HepG2 (cell line): ENCODE measurements around the gene DENND11. TPM values are rescaled to one million over a fixed set of nuclear protein-coding genes. Genes with fewer than 3 reads are reported as not detected.
A peak's percentile ranks its signal among the peaks of the same experiment; 100 is the strongest.

Experiments
- ATAC-seq: fragments of 200-7000 bp; cut with Tn5 transposase; 3 replicates; pipeline ENCODE4 v1.9.1; 2020; ENCODE audit warnings: mild to moderate bottlenecking, moderate library complexity
- BruUV-seq: library from RNA; stranded (reverse); fragments of 400-500 nt; replicated peaks from 2 replicates; lab custom pipeline; 2021; lab: Mats Ljungman, UMichigan
- CTCF ChIA-PET: fragments of 300-600 bp; formaldehyde crosslinking; extraction: SDS; loops from one replicate; lab custom pipeline; 2021; ENCODE audit warnings: low total read pairs, inconsistent platforms, low intra/inter-chr PET ratio; lab: Yijun Ruan, JAX
- POLR2A ChIA-PET: fragments of 350-600 bp; sonication (Branson Sonifier 250); formaldehyde crosslinking; loops from one replicate; lab custom pipeline; 2020; ENCODE audit warnings: antibody characterized with exemption, inconsistent platforms; lab: Yijun Ruan, JAX
- DNase-seq: peaks from one replicate; pipeline ENCODE4 v3.0.0-alpha.2; 2015; ENCODE audit warnings: low spot score
- FAIRE-seq: peaks from 3 replicates; lab custom pipeline; 2011; peaks lifted over from hg19 to GRCh38; lab: Jason Lieb, UNC
- H2AFZ ChIP-seq: one replicate; pipeline ENCODE4 v1.6.1; 2011; ENCODE audit warnings: low read length, inconsistent platforms
- H3K27ac ChIP-seq: fragments of 300-600 bp; 3 replicates; pipeline ENCODE4 v1.8.0; 2011; ENCODE audit warnings: mixed run types, mild to moderate bottlenecking, mixed read lengths, low read length, inconsistent platforms; ENCODE audit not compliant: insufficient read depth; ENCODE audit errors: extremely low read length
- H3K27me3 ChIP-seq, 2 experiments: fragments of 200-600 bp in 1 of 2; 2 replicates in 1 of 2; 3 replicates in 1 of 2; pipeline versions ENCODE4 v1.6.0 to v1.8.0; 2011; ENCODE audit warnings: low read length in 2 of 2, mild to moderate bottlenecking in 2 of 2, moderate library complexity in 2 of 2, inconsistent platforms in 1 of 2; ENCODE audit not compliant: insufficient read depth in 2 of 2, control insufficient read depth in 1 of 2
- H3K36me3 ChIP-seq, 2 experiments: fragments of 200-600 bp in 1 of 2; replicated peaks in 1 of 2; 2 replicates in 1 of 2; 3 replicates in 1 of 2; pipeline versions ENCODE4 v1.5.1 to v1.8.0; 2011; ENCODE audit warnings: low read length in 2 of 2, inconsistent platforms in 1 of 2; ENCODE audit not compliant: insufficient read depth in 2 of 2, control insufficient read depth in 1 of 2
- H3K4me1 ChIP-seq: 2 replicates; pipeline ENCODE4 v1.5.1; 2012; ENCODE audit warnings: low read length, inconsistent platforms; ENCODE audit not compliant: insufficient read depth
- H3K4me2 ChIP-seq: 2 replicates; pipeline ENCODE4 v1.6.0; 2011; ENCODE audit warnings: low read depth, low read length, inconsistent platforms
- H3K4me3 ChIP-seq, 3 experiments: fragments of 200-600 bp in 1 of 3; sonication (generic), shearing (Covaris generic) in 1 of 3; replicated peaks in 1 of 3; 2 replicates each; pipeline ENCODE4 v1.5.1; 2011 to 2016; ENCODE audit warnings: low read length in 3 of 3, inconsistent platforms in 2 of 3, low read depth in 2 of 3, mild to moderate bottlenecking in 2 of 3, control low read depth in 1 of 3, mixed read lengths in 1 of 3; ENCODE audit not compliant: insufficient read depth in 1 of 3
- H3K79me2 ChIP-seq: one replicate; pipeline ENCODE4 v1.6.1; 2011; ENCODE audit warnings: low read length, inconsistent platforms; ENCODE audit not compliant: insufficient read depth
- H3K9ac ChIP-seq: 2 replicates; pipeline ENCODE4 v1.6.0; 2011; ENCODE audit warnings: mild to moderate bottlenecking, low read depth, low read length, inconsistent platforms; ENCODE audit not compliant: insufficient read depth
- H3K9me3 ChIP-seq: 2 replicates; pipeline ENCODE4 v1.5.1; 2012; ENCODE audit warnings: mild to moderate bottlenecking, low read length
- H4K20me1 ChIP-seq: 2 replicates; pipeline ENCODE4 v1.6.0; 2011; ENCODE audit warnings: inconsistent platforms, mild to moderate bottlenecking, low read length, moderate library complexity; ENCODE audit not compliant: insufficient read depth
- ARNT2 ChIP-seq: sonication (generic); formaldehyde crosslinking; IDR thresholded peaks from 2 replicates; pipeline ENCODE4 v1.8.0; 2022; ENCODE audit warnings: mild to moderate bottlenecking, low read depth, missing genetic modification reagents, moderate library complexity
- GABPB1 ChIP-seq: IDR thresholded peaks from 2 replicates; pipeline ENCODE4 v1.6.1; 2016; ENCODE audit warnings: mild to moderate bottlenecking, missing genetic modification reagents, moderate library complexity, missing compliant biosample characterization
- MAX ChIP-seq: IDR thresholded peaks from 2 replicates; pipeline ENCODE4 v1.6.1; 2012; ENCODE audit warnings: inconsistent platforms
- NFE2L2 ChIP-seq: fragments of 150-350 bp; IDR thresholded peaks from 2 replicates; pipeline ENCODE4 v1.6.1; 2014; ENCODE audit warnings: low read length
- PATZ1 ChIP-seq: sonication (generic); formaldehyde crosslinking; IDR thresholded peaks from 2 replicates; pipeline ENCODE4 v1.4.0; 2020; ENCODE audit warnings: missing genetic modification reagents
- RBFOX2 ChIP-seq: fragments of 200-400 bp; formaldehyde crosslinking; IDR thresholded peaks from 2 replicates; pipeline ENCODE4 v1.6.1; 2017; ENCODE audit warnings: low read depth, mild to moderate bottlenecking, low read length
- SMAD3 ChIP-seq: sonication (generic); formaldehyde crosslinking; IDR thresholded peaks from 2 replicates; pipeline ENCODE4 v1.4.0; 2020; ENCODE audit warnings: missing genetic modification reagents
- SYNCRIP ChIP-seq: fragments of 200-400 bp; formaldehyde crosslinking; IDR thresholded peaks from 2 replicates; pipeline ENCODE4 v1.6.1; 2018; ENCODE audit warnings: mild to moderate bottlenecking, low read depth, low read length; ENCODE audit not compliant: insufficient read depth
- YEATS4 ChIP-seq: sonication (generic); formaldehyde crosslinking; IDR thresholded peaks from 2 replicates; pipeline ENCODE4 v1.4.0; 2020; ENCODE audit warnings: missing genetic modification reagents, borderline replicate concordance
- ZFY ChIP-seq: sonication (generic); formaldehyde crosslinking; IDR thresholded peaks from 2 replicates; pipeline ENCODE4 v1.4.0; 2020; ENCODE audit warnings: missing genetic modification reagents
- ZNF672 ChIP-seq: sonication (generic); formaldehyde crosslinking; IDR thresholded peaks from 2 replicates; pipeline ENCODE4 v1.8.1; 2022; ENCODE audit warnings: missing genetic modification reagents
- ZNF75D ChIP-seq: sonication (generic); formaldehyde crosslinking; IDR thresholded peaks from 2 replicates; pipeline ENCODE4 v1.8.1; 2023; ENCODE audit warnings: missing genetic modification reagents, mild to moderate bottlenecking, borderline replicate concordance
- WGBS: methylation state at CpG from one replicate; pipeline ENCODE4 v1.1.6; 2017; ENCODE audit warnings: low lambda C conversion rate; 5-methylcytosine and 5-hydroxymethylcytosine counted together
- in situ Hi-C: cut with HindIII; loops from 2 replicates; pipeline ENCODE4 v1.10.0; 2017; ENCODE audit warnings: low pct_unique_long_range_greater_than_20kb; ENCODE audit not compliant: extremely low pct_ligation_motif_present
- intact Hi-C: fragments of 100-400 bp; cut with micrococcal nuclease; formaldehyde crosslinking; loops from one replicate; pipeline ENCODE4 v1.10.0; 2022; ENCODE audit not compliant: unreplicated experiment
- polyA plus RNA-seq, 8 experiments: library from polyadenylated mRNA; depleted of rRNA in 3 of 8; stranded (reverse) in 7 of 8; unstranded in 1 of 8; fragments of >200 nt; fragmentation: Illumina TruSeq in 4 of 8; extraction: Trizol in 4 of 8; gene quantifications; 2 replicates each; pipeline versions ENCODE4 v1.2.1 to v1.2.3, GENCODE V29; 2011 to 2016; ENCODE audit warnings: low read depth in 4 of 8, missing spikeins in 1 of 8, mixed read lengths in 1 of 8; ENCODE audit not compliant: insufficient read depth in 1 of 8
- total RNA-seq, 5 experiments: library from RNA; depleted of rRNA; stranded (reverse); fragments of >200 nt; fragmentation: Illumina TruSeq; extraction: Trizol; gene quantifications; 2 replicates each; pipeline ENCODE4 v1.2.3, GENCODE V29; 2016; ENCODE audit warnings: low read depth in 1 of 5
- TF ChIP-seq, protein P1 (sequence below): sonication (generic); formaldehyde crosslinking; IDR thresholded peaks from 2 replicates; pipeline ENCODE4 v1.4.0; 2020; ENCODE audit warnings: mild to moderate bottlenecking, missing genetic modification reagents

DENND11 gene
- total and polyA plus RNA-seq, 2 of the 13 experiments (the other 11 are each of a cell fraction or from before 2014, with no cell fraction given), result 7.1 to 10.5 TPM

GRCh38 chr7:141702892-141703291 is 926 bp upstream of the DENND11 start:
- CTCF ChIA-PET, result no interaction called here

GRCh38 chr7:141701489-141702046 is 398 bp downstream of the DENND11 start:
- Histone ChIP-seq H2AFZ (no peak overlapping the region), H3K9me3 (no peaks in the 10 kb centered on the region), H3K36me3 (no peaks in the 10 kb centered on the region), H3K4me2 (peak overlapping the region; percentile 55; the same call in 1 of the 2 replicates), H3K4me3 (peak overlapping the region; percentile 72 to 85 (median 76); a peak in 5 of 6 replicates), H3K9ac (peak overlapping the region; percentile 60; the same call in 1 of the 2 replicates), H4K20me1 (0 out of 2 replicates have a peak, but pooled peaks cover 2% of the 10 kb centered on the region), H3K79me2 (no peaks in the 10 kb centered on the region), H3K27me3 (peaks cover 0 to 19% of the 10 kb centered on the region in 2 experiments; a peak in 3 of 5 replicates), H3K27ac (no peak overlapping the region), H3K4me1 (peaks cover 49% of the 10 kb centered on the region)
- in situ Hi-C loops, result no loop called here
- CTCF ChIA-PET, result no interaction called here
- FAIRE-seq, result no peak
- no TSS peak for BruUV-seq
- ATAC-seq, result peak; percentile 86
- POLR2A ChIA-PET, result interaction anchor here (1.5 to 2.9 kb wide), 3 partner anchors 12 to 150 kb away, joined by 4 to 17 read pairs (median 5); partner anchors contain the start of genes AGK and SSBP1
- DNase-seq, result no peak
- WGBS, result 0% methylated on average over 2 of the region's 59 CpGs
- intact Hi-C loops, result loop anchor here (1.0 kb wide), 1 partner anchor 47 kb away; no protein-coding TSS in a partner anchor
- TF ChIP-seq MAX (peak; percentile 24; the same call in 1 of the 2 replicates), PATZ1 (CRISPR knock-in tag) (peak; percentile 22; the same call in 1 of the 2 replicates), ARNT2 (CRISPR knock-in tag) (no peak), YEATS4 (CRISPR knock-in tag) (peak; percentile 32; the same call in 1 of the 2 replicates), RBFOX2 (peak; percentile 47; the same call in 1 of the 2 replicates), NFE2L2 (no peak), ZFY (CRISPR knock-in tag) (0 out of 2 replicates have a peak, but pooled peaks have one; percentile 21), ZNF672 (CRISPR knock-in tag) (no peak), SMAD3 (no peak), GABPB1 (CRISPR knock-in tag) (0 out of 2 replicates have a peak, but pooled peaks have one; percentile 17)
- TF ChIP-seq, protein P1, sequence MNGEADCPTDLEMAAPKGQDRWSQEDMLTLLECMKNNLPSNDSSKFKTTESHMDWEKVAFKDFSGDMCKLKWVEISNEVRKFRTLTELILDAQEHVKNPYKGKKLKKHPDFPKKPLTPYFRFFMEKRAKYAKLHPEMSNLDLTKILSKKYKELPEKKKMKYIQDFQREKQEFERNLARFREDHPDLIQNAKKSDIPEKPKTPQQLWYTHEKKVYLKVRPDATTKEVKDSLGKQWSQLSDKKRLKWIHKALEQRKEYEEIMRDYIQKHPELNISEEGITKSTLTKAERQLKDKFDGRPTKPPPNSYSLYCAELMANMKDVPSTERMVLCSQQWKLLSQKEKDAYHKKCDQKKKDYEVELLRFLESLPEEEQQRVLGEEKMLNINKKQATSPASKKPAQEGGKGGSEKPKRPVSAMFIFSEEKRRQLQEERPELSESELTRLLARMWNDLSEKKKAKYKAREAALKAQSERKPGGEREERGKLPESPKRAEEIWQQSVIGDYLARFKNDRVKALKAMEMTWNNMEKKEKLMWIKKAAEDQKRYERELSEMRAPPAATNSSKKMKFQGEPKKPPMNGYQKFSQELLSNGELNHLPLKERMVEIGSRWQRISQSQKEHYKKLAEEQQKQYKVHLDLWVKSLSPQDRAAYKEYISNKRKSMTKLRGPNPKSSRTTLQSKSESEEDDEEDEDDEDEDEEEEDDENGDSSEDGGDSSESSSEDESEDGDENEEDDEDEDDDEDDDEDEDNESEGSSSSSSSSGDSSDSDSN (CRISPR knock-in tag), result peak; percentile 38; the same call in 1 of the 2 replicates

More at GRCh38 chr7:141702892-141703291, 926 bp upstream of the DENND11 start:
- Histone ChIP-seq H3K4me2 (peak overlapping the region; percentile 93), H3K4me3 (peak overlapping the region in 2 of 3 experiments; percentile 64 to 85; a peak in 5 of 6 replicates), H3K4me1 (peaks cover 37% of the 10 kb centered on the region), H3K9me3 (no peaks in the 10 kb centered on the region), H3K27ac (no peak overlapping the region), H3K36me3 (no peaks in the 10 kb centered on the region), H2AFZ (no peak overlapping the region), H3K79me2 (no peaks in the 10 kb centered on the region), H3K27me3 (peaks cover 0 to 19% of the 10 kb centered on the region in 2 experiments; a peak in 3 of 5 replicates), H4K20me1 (0 out of 2 replicates have a peak, but pooled peaks cover 2% of the 10 kb centered on the region), H3K9ac (no peak overlapping the region)
- intact Hi-C loops (no loop called here), in situ Hi-C loops (no loop called here)
- BruUV-seq, result no TSS peak
- POLR2A ChIA-PET, result interaction anchor here (1.1 to 2.9 kb wide), 2 partner anchors 35 to 48 kb away, joined by 3 to 17 read pairs; partner anchors contain the start of gene SSBP1
- 0% methylated on average over 4 of the region's 4 CpGs for WGBS
- no peak for DNase-seq
- no peak for FAIRE-seq
- no peak for ATAC-seq
- no peak for TF ChIP-seq SYNCRIP
- TF ChIP-seq ZNF75D, result no peak
- no peak for TF ChIP-seq RBFOX2
